ENCODE results near the gene PALM.
"Not testable (repeated sequence)": the region's sequence is repeated elsewhere in the genome, so short reads cannot be mapped to it uniquely, and the experiment has no call there.

The PALM gene

DNA sequence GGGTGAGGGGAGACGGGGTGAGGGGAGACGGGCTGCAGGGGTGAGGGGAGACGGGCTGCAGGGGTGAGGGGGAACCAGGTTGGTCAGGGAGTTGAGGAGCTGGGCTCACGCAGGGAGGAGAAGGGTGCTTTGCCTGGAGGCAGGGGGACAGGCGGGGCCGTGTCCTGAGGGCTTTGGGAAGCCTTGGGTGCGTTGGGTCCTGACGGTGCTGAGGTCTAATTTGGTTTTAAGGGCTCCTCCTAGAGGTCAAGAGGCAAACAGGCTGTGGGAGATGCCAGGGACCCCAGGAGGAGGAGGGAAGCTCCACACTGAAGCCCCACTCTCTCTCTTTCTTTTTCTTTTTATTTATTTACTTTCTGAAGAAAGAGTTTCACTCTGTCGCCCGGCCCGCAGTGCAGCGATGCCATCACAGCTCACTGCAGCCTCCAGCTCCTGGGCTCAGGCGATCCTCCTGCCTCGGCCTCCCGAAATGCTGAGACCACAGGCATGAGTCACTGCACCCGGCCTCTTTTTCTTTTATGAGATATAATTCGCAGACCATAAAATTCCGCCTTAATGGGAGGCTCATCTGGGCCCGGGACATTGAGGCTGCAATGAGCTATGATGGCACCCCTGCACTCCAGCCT is 32.9 kb downstream of the PALM start:
- peaks cover 6% of the 10 kb centered on the region; the same call in 1 of the 2 replicates for H3K27me3 ChIP-seq (ENCODE audit: insufficient read depth, low read length)
- H3K9ac ChIP-seq (ENCODE audit: low read length): no peak overlapping the region
- no peaks in the 10 kb centered on the region for H3K9me3 ChIP-seq (ENCODE audit: low read length)
- H2AFZ ChIP-seq (ENCODE audit: low read length): no peak overlapping the region
- H4K20me1 ChIP-seq (ENCODE audit: insufficient read depth, low read length): no peaks in the 10 kb centered on the region
- no peak overlapping the region for H3K27ac ChIP-seq (ENCODE audit: low read depth, low read length, poor library complexity, severe bottlenecking)
- H3K4me2 ChIP-seq (ENCODE audit: low read length): no peak overlapping the region
- no peaks in the 10 kb centered on the region for H3K79me2 ChIP-seq (ENCODE audit: insufficient read depth, low read length)
- no peak overlapping the region for H3K4me3 ChIP-seq (ENCODE audit: low read depth, low read length, poor library complexity, severe bottlenecking)
- H3F3A ChIP-seq (ENCODE audit: insufficient read depth, low read length): no peaks in the 10 kb centered on the region
- H3K36me3 ChIP-seq (ENCODE audit: insufficient read depth, low read length): no peaks in the 10 kb centered on the region; the same call in 1 of the 2 replicates
- H3K4me1 ChIP-seq (ENCODE audit: insufficient read depth, low read length, severe bottlenecking): no peaks in the 10 kb centered on the region
- H3K9me2 ChIP-seq (ENCODE audit: low read depth, low read length): no peaks in the 10 kb centered on the region
- TF ChIP-seq EZH2 (IDR thresholded peaks at IDR 0.05; ENCODE audit: borderline replicate concordance, low read length): no peak
- TF ChIP-seq, protein P1, sequence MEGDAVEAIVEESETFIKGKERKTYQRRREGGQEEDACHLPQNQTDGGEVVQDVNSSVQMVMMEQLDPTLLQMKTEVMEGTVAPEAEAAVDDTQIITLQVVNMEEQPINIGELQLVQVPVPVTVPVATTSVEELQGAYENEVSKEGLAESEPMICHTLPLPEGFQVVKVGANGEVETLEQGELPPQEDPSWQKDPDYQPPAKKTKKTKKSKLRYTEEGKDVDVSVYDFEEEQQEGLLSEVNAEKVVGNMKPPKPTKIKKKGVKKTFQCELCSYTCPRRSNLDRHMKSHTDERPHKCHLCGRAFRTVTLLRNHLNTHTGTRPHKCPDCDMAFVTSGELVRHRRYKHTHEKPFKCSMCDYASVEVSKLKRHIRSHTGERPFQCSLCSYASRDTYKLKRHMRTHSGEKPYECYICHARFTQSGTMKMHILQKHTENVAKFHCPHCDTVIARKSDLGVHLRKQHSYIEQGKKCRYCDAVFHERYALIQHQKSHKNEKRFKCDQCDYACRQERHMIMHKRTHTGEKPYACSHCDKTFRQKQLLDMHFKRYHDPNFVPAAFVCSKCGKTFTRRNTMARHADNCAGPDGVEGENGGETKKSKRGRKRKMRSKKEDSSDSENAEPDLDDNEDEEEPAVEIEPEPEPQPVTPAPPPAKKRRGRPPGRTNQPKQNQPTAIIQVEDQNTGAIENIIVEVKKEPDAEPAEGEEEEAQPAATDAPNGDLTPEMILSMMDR (IDR thresholded peaks at IDR 0.05; ENCODE audit: low read length): no peak; the same call in 1 of the 2 replicates

DNA sequence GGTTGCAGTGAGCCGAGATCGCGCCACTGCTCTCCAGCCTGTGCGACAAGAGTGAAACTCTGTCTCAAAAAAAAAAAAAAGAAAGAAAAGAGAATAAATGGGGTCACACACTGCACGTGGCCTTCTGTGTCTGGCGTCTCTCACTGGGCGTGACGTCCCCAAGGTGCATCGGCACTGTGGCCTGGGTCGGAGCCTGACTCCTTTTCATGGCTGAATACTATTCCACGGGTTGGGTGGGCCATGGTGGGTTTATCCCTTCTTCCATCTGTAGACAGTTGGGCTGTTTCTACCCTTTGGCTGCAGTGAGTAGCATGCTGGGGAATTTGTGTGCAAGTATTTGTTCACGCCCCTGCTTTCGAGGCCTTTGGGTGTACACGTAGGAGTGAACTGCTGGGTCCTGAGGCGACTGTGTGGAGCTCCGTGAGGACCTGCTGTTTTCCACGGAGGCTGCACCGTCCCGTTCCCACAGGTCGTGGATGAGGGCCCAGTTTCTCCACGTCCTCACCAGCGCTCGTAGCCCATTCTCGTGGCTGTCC is 33.9 kb downstream of the PALM start:
- Histone ChIP-seq H4K20me1 (ENCODE audit: insufficient read depth, low read length) (no peaks in the 10 kb centered on the region), H2AFZ (ENCODE audit: low read length) (no peak overlapping the region), H3K27ac (ENCODE audit: low read depth, low read length, poor library complexity, severe bottlenecking) (no peak overlapping the region), H3K27me3 (ENCODE audit: insufficient read depth, low read length) (peaks cover 6% of the 10 kb centered on the region; the same call in 1 of the 2 replicates), H3K4me2 (ENCODE audit: low read length) (no peak overlapping the region), H3K9me2 (ENCODE audit: low read depth, low read length) (no peaks in the 10 kb centered on the region), H3K9me3 (ENCODE audit: low read length) (no peaks in the 10 kb centered on the region), H3K4me1 (ENCODE audit: insufficient read depth, low read length, severe bottlenecking) (no peaks in the 10 kb centered on the region), H3K36me3 (ENCODE audit: insufficient read depth, low read length) (no peaks in the 10 kb centered on the region; the same call in 1 of the 2 replicates), H3K4me3 (ENCODE audit: low read depth, low read length, poor library complexity, severe bottlenecking) (no peak overlapping the region), H3K9ac (ENCODE audit: low read length) (no peak overlapping the region), H3K79me2 (ENCODE audit: insufficient read depth, low read length) (no peaks in the 10 kb centered on the region), H3F3A (ENCODE audit: insufficient read depth, low read length) (no peaks in the 10 kb centered on the region)
- TF ChIP-seq EZH2 (IDR thresholded peaks at IDR 0.05; ENCODE audit: borderline replicate concordance, low read length): no peak
- TF ChIP-seq, protein P1 (IDR thresholded peaks at IDR 0.05; ENCODE audit: low read length): no peak

DNA sequence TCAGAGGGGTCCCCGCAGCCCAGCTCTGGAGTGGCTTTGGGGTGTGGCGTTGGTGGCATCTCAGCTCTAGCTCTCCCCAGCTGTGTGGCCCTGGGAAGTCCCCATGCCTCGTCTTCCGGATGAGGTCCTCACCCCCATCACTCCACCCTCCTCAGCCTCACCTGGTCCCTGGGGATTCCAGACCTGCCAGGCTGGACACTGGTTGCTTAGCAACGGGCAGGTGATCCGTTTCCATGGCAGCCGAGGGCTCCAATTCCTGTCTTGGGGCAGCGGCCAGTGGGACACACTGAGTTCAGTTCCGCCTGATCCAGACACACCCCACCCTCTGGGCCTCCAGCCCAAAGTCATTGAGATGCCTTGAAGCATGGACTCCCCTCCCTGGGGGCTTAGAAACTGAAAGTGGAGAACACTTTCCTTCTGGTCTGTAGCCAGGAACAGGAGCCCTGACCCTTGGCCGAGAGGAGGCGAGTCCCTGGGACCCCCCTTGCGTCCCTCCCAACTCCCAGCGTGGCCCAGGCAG is 34.5 kb downstream of the PALM start:
- no peaks in the 10 kb centered on the region for H3K79me2 ChIP-seq (ENCODE audit: insufficient read depth, low read length)
- H3K9me2 ChIP-seq (ENCODE audit: low read depth, low read length): no peaks in the 10 kb centered on the region
- peaks cover 6% of the 10 kb centered on the region; the same call in 1 of the 2 replicates for H3K27me3 ChIP-seq (ENCODE audit: insufficient read depth, low read length)
- TF ChIP-seq, protein P1 (IDR thresholded peaks at IDR 0.05; ENCODE audit: low read length): no peak
- TF ChIP-seq EZH2 (IDR thresholded peaks at IDR 0.05; ENCODE audit: borderline replicate concordance, low read length): no peak
- H3K9me3 ChIP-seq (ENCODE audit: low read length): no peaks in the 10 kb centered on the region
- no peak overlapping the region for H2AFZ ChIP-seq (ENCODE audit: low read length)
- H3K4me1 ChIP-seq (ENCODE audit: insufficient read depth, low read length, severe bottlenecking): no peaks in the 10 kb centered on the region
- no peaks in the 10 kb centered on the region for H3F3A ChIP-seq (ENCODE audit: insufficient read depth, low read length)
- H3K4me3 ChIP-seq (ENCODE audit: low read depth, low read length, poor library complexity, severe bottlenecking): no peak overlapping the region
- H3K9ac ChIP-seq (ENCODE audit: low read length): no peak overlapping the region
- H3K4me2 ChIP-seq (ENCODE audit: low read length): no peak overlapping the region
- no peak overlapping the region for H3K27ac ChIP-seq (ENCODE audit: low read depth, low read length, poor library complexity, severe bottlenecking)
- H4K20me1 ChIP-seq (ENCODE audit: insufficient read depth, low read length): no peaks in the 10 kb centered on the region
- no peaks in the 10 kb centered on the region; the same call in 1 of the 2 replicates for H3K36me3 ChIP-seq (ENCODE audit: insufficient read depth, low read length)

DNA sequence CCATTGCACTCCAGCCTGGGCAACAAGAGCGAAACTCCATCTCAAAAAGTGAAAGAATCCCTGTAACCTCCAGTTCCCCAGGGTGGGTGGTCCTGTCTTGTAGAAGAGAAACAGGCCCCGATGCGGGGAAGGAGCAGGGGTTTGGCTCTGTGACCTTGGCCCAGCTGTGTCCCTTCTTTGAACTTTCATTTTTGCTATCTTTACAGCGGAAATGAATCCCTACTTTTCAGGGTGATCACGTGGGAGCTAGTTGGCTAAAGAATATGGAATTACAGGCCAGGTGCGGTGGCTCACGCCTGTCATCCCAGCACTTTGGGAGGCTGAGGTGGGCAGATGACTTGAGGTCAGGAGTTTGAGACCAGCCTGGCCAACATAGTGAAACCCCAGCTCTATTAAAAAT is 36.4 kb downstream of the PALM start:
- not testable (repeated sequence) for H3K27me3 ChIP-seq (ENCODE audit: insufficient read depth, low read length); H3K4me3 ChIP-seq (ENCODE audit: low read depth, low read length, poor library complexity, severe bottlenecking); H3K27ac ChIP-seq (ENCODE audit: low read depth, low read length, poor library complexity, severe bottlenecking); H4K20me1 ChIP-seq (ENCODE audit: insufficient read depth, low read length); H3K36me3 ChIP-seq (ENCODE audit: insufficient read depth, low read length); H3K9me3 ChIP-seq (ENCODE audit: low read length); H2AFZ ChIP-seq (ENCODE audit: low read length); H3K9me2 ChIP-seq (ENCODE audit: low read depth, low read length); H3K4me1 ChIP-seq (ENCODE audit: insufficient read depth, low read length, severe bottlenecking); H3K79me2 ChIP-seq (ENCODE audit: insufficient read depth, low read length); H3K4me2 ChIP-seq (ENCODE audit: low read length); H3F3A ChIP-seq (ENCODE audit: insufficient read depth, low read length); H3K9ac ChIP-seq (ENCODE audit: low read length)

Data from OCI-LY1 (cell line).